T-helper 22 cell (primary cell): ENCODE data around the gene SHISA2.

Experiments used
- DNase-seq: peaks from one replicate; pipeline ENCODE4 v3.0.0-alpha.2; 2020; ENCODE audit warnings: low read depth

Gene SHISA2

GRCh38 chr13:26047040-26047439, 4.8 kb downstream of the SHISA2 start:
- DNase-seq = no peak

GRCh38 chr13:26046639-26047038, 5.2 kb downstream of the SHISA2 start:
- no peak for DNase-seq

- DNase-seq = no peak
These were observed 6.7 kb downstream of the SHISA2 start for GRCh38 chr13:26045142-26045541.

- DNase-seq = no peak
These were observed 9.0 kb downstream of the SHISA2 start for GRCh38 chr13:26042785-26043184.

GRCh38 chr13:26041444-26041843, 10.4 kb downstream of the SHISA2 start:
- DNase-seq = no peak

- DNase-seq = no peak
These were observed 12.8 kb downstream of the SHISA2 start for GRCh38 chr13:26038931-26039475.

- DNase-seq = no peak
These were observed 14.5 kb downstream of the SHISA2 start for GRCh38 chr13:26037302-26037701.

GRCh38 chr13:26036383-26036782, 15.4 kb downstream of the SHISA2 start:
- DNase-seq = no peak

- DNase-seq = no peak
These were observed 17.8 kb downstream of the SHISA2 start for GRCh38 chr13:26034018-26034417.

- DNase-seq = no peak
These were observed 21.5 kb downstream of the SHISA2 start for GRCh38 chr13:26030331-26030730.

- DNase-seq = no peak
These were observed 22.2 kb downstream of the SHISA2 start for GRCh38 chr13:26029581-26030136.

- no peak for DNase-seq
These were observed 25.6 kb downstream of the SHISA2 start for GRCh38 chr13:26026211-26026610.

GRCh38 chr13:26025771-26026170, 26.0 kb downstream of the SHISA2 start:
- DNase-seq = no peak

- DNase-seq = no peak
These were observed 26.6 kb downstream of the SHISA2 start for GRCh38 chr13:26025196-26025595.

GRCh38 chr13:26024558-26024957, 27.3 kb downstream of the SHISA2 start:
- no peak for DNase-seq

GRCh38 chr13:26022538-26023292, 29.1 kb downstream of the SHISA2 start:
- DNase-seq = no peak

GRCh38 chr13:26021956-26022355, 29.9 kb downstream of the SHISA2 start:
- DNase-seq = no peak

- no peak for DNase-seq
These were observed 30.3 kb downstream of the SHISA2 start for GRCh38 chr13:26021516-26021915.

GRCh38 chr13:26020891-26021290, 30.9 kb downstream of the SHISA2 start:
- DNase-seq = no peak

GRCh38 chr13:26019881-26020870, 31.6 kb downstream of the SHISA2 start:
- DNase-seq = no peak

GRCh38 chr13:26019251-26019650, 32.6 kb downstream of the SHISA2 start:
- DNase-seq = no peak

GRCh38 chr13:26017932-26018665, 33.7 kb downstream of the SHISA2 start:
- no peak for DNase-seq
